D341Med (cell line): ENCODE measurements around the gene FARSB.

Source experiments
- DNase-seq: peaks from one replicate; pipeline ENCODE4 v3.0.0; 2012; ENCODE audit warnings: low spot score

Gene FARSB

DNA sequence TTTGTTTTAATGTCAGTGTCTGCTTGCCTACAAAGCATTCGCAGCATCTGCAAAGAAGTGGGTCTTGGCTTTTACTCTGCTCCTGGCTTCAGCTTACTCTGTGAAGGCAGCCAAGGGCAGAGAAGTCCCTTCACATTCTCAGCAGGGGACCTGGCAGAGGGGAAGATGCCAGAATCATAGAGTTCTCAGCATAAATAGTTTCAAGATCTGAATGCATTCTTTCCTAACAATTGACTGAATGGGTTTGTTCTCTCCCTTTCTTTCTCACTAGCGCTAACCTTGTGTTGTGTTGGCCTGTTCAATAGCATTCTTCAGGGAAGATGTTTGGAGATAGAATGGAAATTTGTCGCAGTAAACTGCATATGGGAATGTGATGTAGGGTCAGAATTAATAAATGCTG is 106.9 kb downstream of the FARSB start:
- no peak for DNase-seq

DNA sequence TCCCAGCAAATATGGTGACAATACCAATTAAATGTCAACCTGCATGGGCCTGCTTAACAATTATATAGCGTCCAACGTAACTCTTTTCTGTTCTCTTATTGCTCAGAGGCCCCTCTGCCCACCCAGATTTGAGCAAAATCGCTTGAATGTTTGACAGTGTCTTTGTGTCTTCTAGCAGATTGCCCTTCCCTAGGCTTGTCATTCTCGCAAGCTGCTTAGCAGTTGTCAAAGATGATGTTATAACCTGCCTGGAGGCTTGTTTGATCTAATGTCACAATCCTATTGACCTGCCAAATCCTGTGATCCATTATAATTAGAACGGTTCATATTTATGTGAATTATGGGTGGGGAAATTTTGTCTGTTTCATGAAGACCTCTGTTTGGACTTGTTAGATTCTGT is 108.8 kb downstream of the FARSB start:
- DNase-seq: no peak

DNA sequence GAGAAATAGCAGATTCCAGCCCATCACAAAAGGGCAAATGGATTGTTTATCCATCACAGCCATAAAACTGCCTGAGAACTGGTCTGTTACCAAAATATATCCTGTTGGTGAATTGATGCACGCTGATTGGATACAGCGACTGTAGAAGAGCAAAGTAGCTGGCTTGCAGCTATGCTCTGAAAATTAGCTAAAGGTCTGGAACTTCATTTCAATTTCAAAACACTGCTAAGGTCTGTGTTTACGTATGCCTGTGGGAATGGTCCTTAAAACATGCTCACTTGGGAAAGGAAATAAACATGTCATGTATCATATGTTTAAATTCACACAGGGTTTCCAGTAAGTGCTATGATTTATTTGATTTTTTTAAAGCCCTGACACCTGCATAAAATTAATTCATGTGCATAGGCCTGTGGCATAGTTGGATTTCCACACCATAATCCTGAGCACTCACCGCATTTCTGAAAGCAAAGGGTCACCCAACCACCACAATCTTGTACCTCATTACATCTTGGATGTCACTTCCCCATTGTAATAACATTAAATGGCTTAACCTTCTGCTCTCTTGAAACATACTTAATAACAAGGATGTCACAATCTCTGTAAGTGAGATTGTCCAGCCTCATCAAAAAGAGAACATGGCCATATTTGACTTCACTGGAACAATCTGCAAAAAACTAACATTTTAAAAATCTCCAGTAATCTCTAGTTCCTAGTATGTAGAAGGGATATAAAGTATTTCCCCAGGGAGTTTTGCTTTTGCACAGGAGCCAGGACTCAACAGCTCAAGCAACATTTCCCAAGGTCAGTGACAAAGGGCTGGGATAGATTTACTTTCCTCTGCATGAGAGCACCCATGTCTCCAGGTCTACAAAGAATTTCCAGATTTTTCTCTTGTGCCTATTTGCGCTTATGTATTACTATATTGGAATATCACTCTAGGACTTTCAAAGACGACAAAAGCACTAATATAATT is 109.8 kb downstream of the FARSB start:
- DNase-seq: no peak

DNA sequence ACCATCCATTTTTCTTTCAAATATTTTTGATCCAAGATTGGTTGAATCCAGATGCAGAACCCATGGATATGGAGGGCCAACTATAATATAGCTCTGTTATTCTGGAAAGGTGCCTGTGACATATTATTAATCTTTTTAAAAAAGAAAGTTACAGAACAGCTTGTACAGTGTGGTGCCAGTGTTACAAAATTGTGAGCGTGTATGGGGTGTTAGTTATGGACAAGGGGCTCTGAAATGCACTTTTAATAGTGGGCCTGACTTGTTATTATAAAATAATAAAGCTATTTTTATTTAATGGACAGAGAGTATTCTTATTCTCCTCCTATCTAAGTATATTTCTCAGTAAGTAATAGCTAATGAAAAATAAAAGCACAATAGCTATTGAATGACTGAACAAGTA is 111.2 kb downstream of the FARSB start:
- DNase-seq: no peak

DNA sequence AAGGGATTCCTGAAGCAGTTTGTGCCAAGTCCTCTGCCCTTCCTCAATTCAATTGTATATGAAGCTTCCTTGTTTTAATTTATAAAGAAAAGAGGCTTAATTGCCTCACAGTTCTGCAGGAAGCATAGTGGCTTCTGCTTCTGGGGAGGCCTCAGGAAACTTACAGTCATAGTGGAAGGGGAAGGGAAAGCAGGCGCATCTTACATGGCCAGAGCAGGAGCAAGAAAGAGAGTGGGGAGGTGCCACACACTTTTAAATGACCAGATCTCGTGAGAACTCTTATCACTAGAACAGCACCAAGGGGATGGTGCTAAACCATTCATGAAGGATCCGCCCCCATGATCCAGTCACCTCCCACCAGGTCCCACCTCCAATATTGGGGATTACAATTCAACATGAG is 117.4 kb downstream of the FARSB start:
- no peak for DNase-seq

DNA sequence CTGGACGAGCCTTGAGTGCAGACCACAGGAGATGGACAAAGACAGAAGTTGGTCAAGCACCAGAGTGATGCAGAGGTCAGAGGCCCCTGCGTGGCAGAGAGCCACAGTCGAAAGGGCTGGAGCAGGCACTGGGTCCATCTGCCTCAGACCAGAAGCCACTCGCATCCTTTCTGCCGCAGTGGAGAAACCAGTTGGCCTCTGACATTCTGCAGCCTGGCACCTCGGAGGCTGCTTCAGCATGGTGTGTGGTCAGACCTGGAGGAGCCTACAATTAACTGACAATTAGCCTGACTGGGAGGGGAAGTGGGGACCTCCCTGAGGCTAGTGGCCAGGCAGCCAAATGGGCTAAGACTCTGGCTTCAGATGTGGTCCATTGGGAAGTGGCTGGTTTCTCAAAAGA is 120.4 kb downstream of the FARSB start:
- no peak for DNase-seq

DNA sequence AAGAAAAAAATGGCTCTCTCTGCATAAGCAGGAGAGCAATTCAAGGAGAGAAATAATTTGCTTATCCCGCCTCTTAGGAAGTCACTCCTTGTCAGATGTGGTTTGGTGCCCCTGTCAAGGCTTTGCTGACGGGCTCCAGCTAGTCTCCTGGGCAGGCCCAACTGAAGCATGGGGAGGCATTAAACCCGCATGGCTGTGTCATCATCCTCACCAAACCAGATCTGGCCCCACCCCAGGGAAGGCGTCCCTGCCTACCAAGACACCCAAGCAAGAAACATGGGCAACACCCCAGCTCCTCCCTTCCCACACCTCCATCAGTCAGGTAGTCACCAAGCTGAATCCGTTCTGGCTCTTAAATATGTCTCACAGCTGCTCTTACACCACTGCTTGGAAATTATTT is 123.6 kb downstream of the FARSB start:
- no peak for DNase-seq

DNA sequence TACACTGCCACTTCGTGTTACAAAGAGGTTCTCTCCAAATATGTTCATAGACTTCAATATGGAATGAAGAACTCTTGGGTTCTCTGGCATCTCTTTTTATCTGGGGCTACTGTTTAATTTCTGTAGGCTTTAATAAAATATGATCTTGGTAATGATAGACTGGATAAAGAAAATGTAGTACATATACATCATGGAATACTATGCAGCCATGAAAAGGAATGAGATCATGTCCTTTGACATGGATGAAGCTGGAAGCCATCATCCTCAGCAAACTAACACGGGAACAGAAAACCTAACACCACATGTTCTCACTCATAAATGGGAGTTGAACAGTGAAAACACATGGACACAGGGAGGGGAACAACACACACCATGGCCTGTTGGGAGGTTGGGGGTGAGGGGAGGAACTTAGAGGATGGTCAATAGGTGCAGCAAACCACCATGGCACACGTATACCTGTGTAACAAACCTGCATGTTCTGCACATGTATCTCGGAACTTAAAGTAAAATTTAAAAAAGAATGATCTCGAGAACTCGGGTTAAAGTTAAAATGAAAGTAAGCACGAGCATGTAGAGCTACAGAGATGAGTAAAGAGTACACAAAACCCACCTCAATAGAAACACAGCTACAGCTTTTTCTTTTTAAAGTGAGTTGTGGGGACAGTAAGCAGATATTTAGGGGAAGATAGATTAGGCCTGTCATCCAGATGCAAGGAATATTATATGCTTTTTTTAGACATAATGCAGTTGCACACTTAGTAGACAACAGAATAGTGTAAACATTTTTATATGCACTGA is 129.2 kb downstream of the FARSB start:
- no peak for DNase-seq

DNA sequence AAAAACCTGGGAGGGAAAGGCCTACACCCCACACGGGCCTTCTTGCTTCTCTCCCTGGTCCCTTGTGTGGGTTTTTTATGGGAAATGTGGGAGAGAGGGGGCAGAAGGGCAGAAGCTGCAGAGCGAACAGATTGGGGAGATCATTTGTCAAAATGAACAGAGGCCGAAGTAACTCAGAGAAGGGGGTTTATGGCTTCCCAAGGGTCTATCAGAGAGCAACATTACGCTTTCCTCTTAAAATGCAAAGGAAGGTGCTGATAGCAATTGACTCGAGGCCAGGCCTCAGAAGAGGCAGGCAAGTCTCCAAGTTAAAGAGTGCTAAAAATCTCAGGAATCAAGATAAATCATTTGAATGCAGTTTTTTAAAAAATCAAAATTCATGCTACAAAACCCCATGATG is 130.1 kb downstream of the FARSB start:
- DNase-seq: no peak

DNA sequence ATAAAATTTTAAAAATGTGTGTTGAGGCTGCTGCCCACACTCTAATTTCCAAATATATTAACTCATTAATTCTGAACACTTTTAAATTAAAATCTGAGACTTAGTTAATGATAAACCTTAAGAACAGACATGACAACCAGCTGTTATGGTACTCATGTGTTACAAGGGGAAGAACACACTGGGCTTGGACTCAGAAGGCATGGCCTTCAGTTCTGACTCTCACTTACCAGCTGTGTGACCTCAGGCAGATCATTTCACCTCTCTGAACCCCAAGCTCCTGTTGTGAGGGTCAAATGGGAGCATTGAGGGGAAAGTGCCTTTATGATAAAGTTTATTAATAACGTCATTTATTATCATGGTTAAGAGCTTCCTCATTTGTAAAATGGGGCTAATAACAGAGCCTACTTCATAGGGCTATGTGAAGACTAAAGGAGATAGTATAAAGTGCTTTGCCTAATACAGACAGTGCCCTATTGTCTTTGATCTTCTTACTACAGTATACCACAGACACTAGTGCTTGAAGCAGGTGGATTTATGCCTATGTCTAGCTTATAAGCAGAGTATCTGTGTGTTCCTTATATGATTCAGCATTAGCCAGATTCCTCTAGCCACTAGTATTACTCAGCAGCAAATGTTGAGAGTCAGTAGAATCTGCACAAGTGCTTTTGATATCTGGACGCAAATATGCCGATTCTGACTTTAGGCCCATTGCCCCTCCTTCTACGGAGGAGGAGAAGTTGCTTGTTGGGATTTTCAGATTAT is 131.9 kb downstream of the FARSB start:
- no peak for DNase-seq

DNA sequence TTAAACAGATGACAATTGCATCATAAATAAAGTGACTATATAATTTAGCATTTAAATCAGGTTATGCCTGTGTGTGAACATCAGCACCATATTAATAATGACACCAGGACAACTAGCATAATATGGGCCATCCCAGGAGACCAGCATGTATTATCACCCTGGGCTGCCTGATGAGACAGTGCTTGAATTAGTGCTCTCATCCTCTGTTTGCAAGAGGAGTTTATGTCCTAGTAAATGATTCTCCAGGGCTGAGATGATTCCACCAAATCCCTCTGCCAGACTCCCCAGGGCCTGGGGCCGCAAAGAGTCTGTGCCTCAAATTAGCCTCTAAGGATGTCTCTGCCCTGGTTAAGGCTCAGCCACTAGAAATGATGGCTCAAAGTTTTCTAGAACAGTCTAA is 133.8 kb downstream of the FARSB start:
- peak; percentile 79 for DNase-seq

DNA sequence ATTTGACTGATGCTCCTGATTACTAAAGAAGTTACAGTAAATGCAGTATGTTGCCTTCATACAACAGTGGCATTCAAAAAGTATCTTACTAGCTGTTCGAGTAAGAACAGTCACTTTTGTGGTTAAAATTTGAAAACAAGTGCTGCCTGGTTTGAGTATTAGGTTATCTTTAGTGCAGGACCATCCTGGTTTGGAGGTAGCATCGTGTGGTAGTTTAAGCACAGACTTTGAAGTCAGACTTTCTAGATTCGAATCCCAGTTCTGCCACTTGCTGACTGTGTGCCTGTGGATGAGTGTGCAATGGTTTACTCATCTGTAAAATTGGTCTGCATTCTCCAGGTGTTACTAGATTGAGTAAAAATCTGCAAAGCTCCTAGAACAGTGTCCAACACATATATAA is 134.8 kb downstream of the FARSB start:
- DNase-seq: no peak
